HEK293 (cell line): ENCODE data around the gene ARL14EP.

Experiments
- CTCF ChIA-PET: fragments of 350-600 bp; formaldehyde crosslinking; extraction: SDS; loops from one replicate; lab custom pipeline; 2021; ENCODE audit warnings: antibody characterized with exemption; lab: Yijun Ruan, JAX
- POLR2A ChIA-PET: fragments of 300-600 bp; formaldehyde crosslinking; extraction: SDS; loops from one replicate; lab custom pipeline; 2020; ENCODE audit warnings: antibody characterized with exemption, inconsistent platforms; lab: Yijun Ruan, JAX
- H3K27ac ChIP-seq: fragments of 200-500 bp; sonication (Bioruptor generic); 2 replicates; pipeline ENCODE4 v1.5.1; 2014; ENCODE audit warnings: low read depth, low read length, control low read depth, inconsistent platforms; ENCODE audit errors: extremely low read depth
- H3K36me3 ChIP-seq, 2 experiments: fragments of 200-500 bp in 1 of 2; sonication (Bioruptor generic) in 1 of 2; 1 replicate in 1 of 2; 2 replicates in 1 of 2; pipeline ENCODE4 v1.5.1; 2014 to 2017; ENCODE audit warnings: inconsistent platforms in 2 of 2, low read length in 2 of 2; ENCODE audit not compliant: control insufficient read depth in 2 of 2, insufficient read depth in 1 of 2
- H3K4me1 ChIP-seq: fragments of 200-500 bp; sonication (Bioruptor generic); 2 replicates; pipeline ENCODE4 v1.5.1; 2014; ENCODE audit warnings: mild to moderate bottlenecking, low read length, inconsistent platforms; ENCODE audit not compliant: control insufficient read depth, insufficient read depth
- H3K4me3 ChIP-seq: 2 replicates; pipeline ENCODE4 v1.5.1; 2011; ENCODE audit warnings: low read depth, mild to moderate bottlenecking, control low read depth, low read length, moderate library complexity
- H3K9me3 ChIP-seq: fragments of 200-500 bp; sonication (Bioruptor generic); 2 replicates; pipeline ENCODE4 v1.5.1; 2014; ENCODE audit warnings: low read depth, low read length, inconsistent platforms; ENCODE audit not compliant: control insufficient read depth, insufficient read depth
- BCL11A ChIP-seq: fragments of 450-650 bp; formaldehyde crosslinking; IDR thresholded peaks from 2 replicates; pipeline ENCODE4 v1.5.1; 2016; ENCODE audit warnings: low read depth, missing biosample characterization, missing genetic modification characterization
- CTCF ChIP-seq: fragments of 450-650 bp; formaldehyde crosslinking; IDR thresholded peaks from 2 replicates; pipeline ENCODE4 v1.5.1; 2016; ENCODE audit warnings: missing biosample characterization, missing genetic modification characterization
- HOXD13 ChIP-seq: sonication (generic); formaldehyde crosslinking; IDR thresholded peaks from 2 replicates; pipeline ENCODE4 v1.8.0; 2022; ENCODE audit warnings: missing genetic modification reagents, borderline replicate concordance
- SALL2 ChIP-seq: fragments of 450-650 bp; formaldehyde crosslinking; IDR thresholded peaks from 2 replicates; pipeline ENCODE4 v1.5.0; 2017; ENCODE audit warnings: missing biosample characterization, mild to moderate bottlenecking, missing genetic modification characterization, borderline replicate concordance
- SP7 ChIP-seq: fragments of 450-650 bp; formaldehyde crosslinking; IDR thresholded peaks from 2 replicates; pipeline ENCODE4 v1.5.1; 2016; ENCODE audit warnings: missing biosample characterization, missing genetic modification characterization
- TSHZ1 ChIP-seq: fragments of 450-650 bp; formaldehyde crosslinking; IDR thresholded peaks from 2 replicates; pipeline ENCODE4 v1.5.1; 2016; ENCODE audit warnings: missing biosample characterization, missing genetic modification characterization, borderline replicate concordance
- ZNF112 ChIP-seq: fragments of 450-650 bp; formaldehyde crosslinking; IDR thresholded peaks from 2 replicates; pipeline ENCODE4 v1.5.0; 2017; ENCODE audit warnings: missing biosample characterization, missing genetic modification characterization
- ZNF133 ChIP-seq: fragments of 450-650 bp; formaldehyde crosslinking; IDR thresholded peaks from 2 replicates; pipeline ENCODE4 v1.5.1; 2016; ENCODE audit warnings: missing biosample characterization, missing genetic modification characterization
- ZNF146 ChIP-seq: fragments of 450-650 bp; formaldehyde crosslinking; IDR thresholded peaks from 2 replicates; pipeline ENCODE4 v1.5.1; 2016; ENCODE audit warnings: missing biosample characterization, missing genetic modification characterization
- ZNF18 ChIP-seq: fragments of 450-650 bp; formaldehyde crosslinking; IDR thresholded peaks from 2 replicates; pipeline ENCODE4 v1.5.1; 2016; ENCODE audit warnings: missing biosample characterization, missing genetic modification characterization
- ZNF221 ChIP-seq: fragments of 450-650 bp; formaldehyde crosslinking; IDR thresholded peaks from 2 replicates; pipeline ENCODE4 v1.5.1; 2017; ENCODE audit warnings: missing biosample characterization, missing genetic modification characterization, borderline replicate concordance
- ZNF335 ChIP-seq: fragments of 450-650 bp; formaldehyde crosslinking; conservative IDR thresholded peaks from 2 replicates; pipeline ENCODE4 v1.5.1; 2016; ENCODE audit warnings: missing biosample characterization, missing genetic modification characterization
- ZNF341 ChIP-seq: fragments of 450-650 bp; formaldehyde crosslinking; IDR thresholded peaks from 2 replicates; pipeline ENCODE4; 2016; ENCODE audit warnings: low read depth, missing biosample characterization, missing genetic modification characterization
- ZNF670 ChIP-seq: fragments of 450-650 bp; formaldehyde crosslinking; IDR thresholded peaks from 2 replicates; pipeline ENCODE4 v1.5.1; 2016; ENCODE audit warnings: missing biosample characterization, missing genetic modification characterization, low read depth
- ZNF701 ChIP-seq: fragments of 450-650 bp; formaldehyde crosslinking; IDR thresholded peaks from 2 replicates; pipeline ENCODE4 v1.5.1; 2016; ENCODE audit warnings: missing biosample characterization, missing genetic modification characterization
- ZNF776 ChIP-seq: fragments of 450-650 bp; formaldehyde crosslinking; IDR thresholded peaks from 2 replicates; pipeline ENCODE4 v1.5.0; 2017; ENCODE audit warnings: missing biosample characterization, missing genetic modification characterization, borderline replicate concordance
- ZNF777 ChIP-seq: fragments of 450-650 bp; formaldehyde crosslinking; IDR thresholded peaks from 2 replicates; pipeline ENCODE4 v1.5.1; 2017; ENCODE audit warnings: missing biosample characterization, missing genetic modification characterization, borderline replicate concordance
- ZNF791 ChIP-seq: fragments of 450-650 bp; formaldehyde crosslinking; IDR thresholded peaks from 2 replicates; pipeline ENCODE4 v1.5.1; 2016; ENCODE audit warnings: missing biosample characterization, missing genetic modification characterization
- ZNF792 ChIP-seq: fragments of 450-650 bp; formaldehyde crosslinking; IDR thresholded peaks from 2 replicates; pipeline ENCODE4 v1.5.1; 2016; ENCODE audit warnings: missing biosample characterization, missing genetic modification characterization
- ZSCAN16 ChIP-seq: fragments of 450-650 bp; formaldehyde crosslinking; IDR thresholded peaks from 2 replicates; pipeline ENCODE4 v1.5.1; 2016; ENCODE audit warnings: missing biosample characterization, missing genetic modification characterization
- TF ChIP-seq, protein P1 (sequence below): fragments of 450-650 bp; formaldehyde crosslinking; IDR thresholded peaks from 2 replicates; pipeline ENCODE4 v1.5.1; 2016; ENCODE audit warnings: missing biosample characterization, missing genetic modification characterization

ARL14EP gene

GRCh38 chr11:30356391-30356790, 33.5 kb downstream of the ARL14EP start (continued):
- no peak for TF ChIP-seq ZNF776

GRCh38 chr11:30357872-30358271, 35.0 kb downstream of the ARL14EP start:
- Histone ChIP-seq H3K27ac (no peak overlapping the region), H3K4me3 (no peak overlapping the region), H3K36me3 (no peaks in the 10 kb centered on the region), H3K4me1 (no peaks in the 10 kb centered on the region), H3K9me3 (no peaks in the 10 kb centered on the region)
- ChIA-PET CTCF (no interaction called here), POLR2A (no interaction called here)
- TF ChIP-seq HOXD13 (CRISPR knock-in tag) (no peak), ZNF221 (tag by site-specific recombination) (no peak), ZNF701 (tag by site-specific recombination) (no peak), ZNF335 (no peak), ZNF341 (tag by site-specific recombination) (no peak), ZNF146 (tag by site-specific recombination) (no peak), CTCF (tag by site-specific recombination) (no peak), ZNF133 (tag by site-specific recombination) (no peak), ZNF112 (tag by site-specific recombination) (no peak), SP7 (no peak), ZNF670 (tag by site-specific recombination) (no peak), ZNF792 (no peak), ZSCAN16 (tag by site-specific recombination) (no peak), ZNF791 (tag by site-specific recombination) (no peak), BCL11A (tag by site-specific recombination) (no peak), ZNF777 (no peak), SALL2 (tag by site-specific recombination) (no peak), TSHZ1 (tag by site-specific recombination) (no peak), ZNF18 (no peak)
- TF ChIP-seq, protein P1, sequence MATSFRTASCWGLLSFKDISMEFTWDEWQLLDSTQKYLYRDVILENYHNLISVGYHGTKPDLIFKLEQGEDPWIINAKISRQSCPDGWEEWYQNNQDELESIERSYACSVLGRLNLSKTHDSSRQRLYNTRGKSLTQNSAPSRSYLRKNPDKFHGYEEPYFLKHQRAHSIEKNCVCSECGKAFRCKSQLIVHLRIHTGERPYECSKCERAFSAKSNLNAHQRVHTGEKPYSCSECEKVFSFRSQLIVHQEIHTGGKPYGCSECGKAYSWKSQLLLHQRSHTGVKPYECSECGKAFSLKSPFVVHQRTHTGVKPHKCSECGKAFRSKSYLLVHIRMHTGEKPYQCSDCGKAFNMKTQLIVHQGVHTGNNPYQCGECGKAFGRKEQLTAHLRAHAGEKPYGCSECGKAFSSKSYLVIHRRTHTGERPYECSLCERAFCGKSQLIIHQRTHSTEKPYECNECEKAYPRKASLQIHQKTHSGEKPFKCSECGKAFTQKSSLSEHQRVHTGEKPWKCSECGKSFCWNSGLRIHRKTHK = no peak
